ENCODE measurements around the gene COPZ1. TPM values are rescaled to one million over a fixed set of nuclear protein-coding genes. Genes with fewer than 3 reads are reported as not detected.

The COPZ1 gene
- total and polyA plus RNA-seq, 2 experiments from 2014 or later: 164 to 207 TPM

DNA sequence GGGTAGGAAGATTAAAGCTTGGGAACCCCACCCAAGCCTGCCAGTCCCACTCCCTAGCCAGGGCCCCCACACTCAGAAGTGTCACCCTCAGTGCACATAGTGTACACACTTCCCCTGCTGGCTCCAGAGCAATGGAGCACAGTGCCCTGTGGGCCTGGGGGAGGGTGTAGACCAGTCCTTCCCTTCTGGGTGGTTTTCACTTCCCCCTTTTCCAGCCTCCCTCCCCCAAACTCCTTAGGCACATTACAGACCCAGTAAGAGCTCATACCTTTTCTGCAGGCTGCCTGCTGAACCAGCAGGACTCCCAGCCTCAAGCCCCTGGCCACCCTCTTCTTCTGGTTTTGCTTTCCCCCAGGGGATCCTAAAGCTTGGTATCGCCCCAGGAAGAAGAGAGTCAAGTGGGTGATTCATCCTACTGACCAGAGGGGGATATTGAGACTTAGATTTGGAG lies 59.7 kb downstream of the COPZ1 start, which contains the start of gene ZNF385A:
Gene ZNF385A (minus strand): TSS at position 143 of the 451 bp plus-strand sequence. CDS start 219 bp downstream, outside the sequence.
- no peak within 1 kb of the TSS for H3K4me3 ChIP-seq

DNA sequence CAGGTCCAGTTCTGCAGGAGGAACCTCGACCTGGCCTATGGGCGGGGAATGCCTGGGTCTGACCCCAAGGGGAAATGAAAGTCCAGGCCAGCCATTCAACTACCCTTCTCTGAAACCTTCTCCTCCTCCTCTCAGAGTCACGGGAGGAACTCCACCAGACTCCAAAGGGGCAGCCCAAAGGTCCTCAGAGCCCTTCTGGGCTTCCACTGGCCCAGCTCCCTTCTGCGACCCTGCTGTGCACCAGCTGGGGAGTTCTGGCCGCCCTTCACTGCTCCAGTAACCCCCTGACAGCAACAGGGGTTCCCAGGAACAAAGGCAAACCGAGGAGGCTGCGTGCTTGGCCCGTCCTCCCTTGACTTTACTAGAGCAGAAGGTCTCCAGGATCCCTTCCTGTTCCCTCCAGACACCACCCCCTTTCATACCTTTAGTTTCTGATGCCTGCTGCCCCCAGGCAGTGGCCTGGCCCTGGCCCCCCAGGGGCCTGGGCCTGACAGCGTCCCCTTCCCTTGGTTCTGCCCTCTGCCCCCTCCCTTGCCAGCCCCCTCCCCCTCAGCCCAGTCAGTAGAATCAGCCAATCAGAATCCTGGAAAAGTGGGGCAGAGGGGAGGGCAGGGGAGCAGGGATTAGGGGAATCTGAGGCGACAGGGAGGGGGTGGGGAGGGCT lies 60.5 kb downstream of the COPZ1 start:
- Histone ChIP-seq H3K79me2 (no peaks in the 10 kb centered on the region), H3K27ac (no peak overlapping the region)

More for the DNA sequence above, 59.7 kb downstream of the COPZ1 start, which contains the start of gene ZNF385A:
- no peak for DNase-seq (ENCODE audit: low spot score)
- H3K27me3 ChIP-seq: no peaks in the 10 kb centered on the region
- H3K36me3 ChIP-seq (replicated peaks; ENCODE audit: insufficient read depth, low read depth): no peaks in the 10 kb centered on the region
- H3K4me2 ChIP-seq: peak within 1 kb of the TSS; percentile 29
- TF ChIP-seq, protein P1, sequence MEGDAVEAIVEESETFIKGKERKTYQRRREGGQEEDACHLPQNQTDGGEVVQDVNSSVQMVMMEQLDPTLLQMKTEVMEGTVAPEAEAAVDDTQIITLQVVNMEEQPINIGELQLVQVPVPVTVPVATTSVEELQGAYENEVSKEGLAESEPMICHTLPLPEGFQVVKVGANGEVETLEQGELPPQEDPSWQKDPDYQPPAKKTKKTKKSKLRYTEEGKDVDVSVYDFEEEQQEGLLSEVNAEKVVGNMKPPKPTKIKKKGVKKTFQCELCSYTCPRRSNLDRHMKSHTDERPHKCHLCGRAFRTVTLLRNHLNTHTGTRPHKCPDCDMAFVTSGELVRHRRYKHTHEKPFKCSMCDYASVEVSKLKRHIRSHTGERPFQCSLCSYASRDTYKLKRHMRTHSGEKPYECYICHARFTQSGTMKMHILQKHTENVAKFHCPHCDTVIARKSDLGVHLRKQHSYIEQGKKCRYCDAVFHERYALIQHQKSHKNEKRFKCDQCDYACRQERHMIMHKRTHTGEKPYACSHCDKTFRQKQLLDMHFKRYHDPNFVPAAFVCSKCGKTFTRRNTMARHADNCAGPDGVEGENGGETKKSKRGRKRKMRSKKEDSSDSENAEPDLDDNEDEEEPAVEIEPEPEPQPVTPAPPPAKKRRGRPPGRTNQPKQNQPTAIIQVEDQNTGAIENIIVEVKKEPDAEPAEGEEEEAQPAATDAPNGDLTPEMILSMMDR (IDR thresholded peaks at IDR 0.05; ENCODE audit: poor library complexity): no peak
- TF ChIP-seq EZH2 (IDR thresholded peaks at IDR 0.05; ENCODE audit: borderline replicate concordance): no peak
- TF ChIP-seq EZH2phosphoT487 (IDR thresholded peaks at IDR 0.05; ENCODE audit: low read depth, severe bottlenecking, unreplicated experiment): no peak
- H3K4me1 ChIP-seq (ENCODE audit: insufficient read depth): peaks cover 14% of the 10 kb centered on the region
- H3K27ac ChIP-seq: no peak within 1 kb of the TSS
- H3K79me2 ChIP-seq: no peaks in the 10 kb centered on the region
- no peaks in the 10 kb centered on the region for H3K9me2 ChIP-seq (replicated peaks; ENCODE audit: insufficient read depth)
- H3K9me3 ChIP-seq (ENCODE audit: low read depth): no peaks in the 10 kb centered on the region
- no peak within 1 kb of the TSS for H2AFZ ChIP-seq
- 86% methylated on average over 1 of the region's 1 CpG for WGBS (ENCODE audit: low lambda C conversion rate, missing lambda C conversion rate)
- H4K20me1 ChIP-seq (ENCODE audit: insufficient read depth, poor library complexity, severe bottlenecking): no peaks in the 10 kb centered on the region

DNA sequence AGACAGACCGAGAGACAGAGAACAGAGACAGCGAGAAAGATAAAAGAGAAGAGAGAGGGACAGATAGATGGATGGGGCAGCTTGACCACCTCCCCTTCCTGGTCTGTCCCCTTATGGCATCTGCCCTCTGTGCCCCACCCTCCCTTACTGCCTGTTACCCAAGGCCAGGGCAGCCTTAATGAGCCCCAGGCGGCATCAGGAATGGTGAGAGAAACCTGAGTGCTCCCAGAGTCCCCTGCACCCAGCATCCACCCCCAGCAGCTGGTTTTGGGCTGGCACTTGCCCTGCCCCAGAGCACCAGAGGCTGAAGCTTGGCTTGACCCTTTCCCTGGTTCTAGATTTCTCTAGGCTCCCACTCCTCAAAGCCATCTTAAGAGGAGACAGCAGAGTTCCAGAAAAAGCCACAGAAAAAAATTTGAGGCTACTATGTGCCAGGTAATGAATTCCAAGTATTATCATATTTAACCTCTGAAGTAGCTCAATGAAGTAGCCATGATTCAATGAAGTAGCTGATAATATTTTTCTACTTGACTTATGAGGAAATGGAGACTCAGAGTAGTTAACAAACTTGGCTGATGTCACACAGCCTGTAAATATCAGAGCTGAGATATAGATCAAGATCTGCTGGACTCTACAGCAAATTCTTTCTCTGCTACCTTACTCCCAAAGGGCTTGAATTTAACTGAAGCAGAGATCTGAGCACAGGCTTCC lies 61.6 kb downstream of the COPZ1 start:
- H3K79me2 ChIP-seq: no peaks in the 10 kb centered on the region
- H4K20me1 ChIP-seq (ENCODE audit: insufficient read depth, poor library complexity, severe bottlenecking): no peaks in the 10 kb centered on the region
- DNase-seq (ENCODE audit: low spot score): no peak
- H3K4me3 ChIP-seq: no peak overlapping the region
- TF ChIP-seq EZH2 (IDR thresholded peaks at IDR 0.05; ENCODE audit: borderline replicate concordance) (no peak), EZH2phosphoT487 (IDR thresholded peaks at IDR 0.05; ENCODE audit: low read depth, severe bottlenecking, unreplicated experiment) (no peak)
- TF ChIP-seq, protein P1 (IDR thresholded peaks at IDR 0.05; ENCODE audit: poor library complexity): no peak
- no peak overlapping the region for H3K4me2 ChIP-seq
- H3K27ac ChIP-seq: no peak overlapping the region
- no peaks in the 10 kb centered on the region for H3K36me3 ChIP-seq (replicated peaks; ENCODE audit: insufficient read depth, low read depth)
- H3K27me3 ChIP-seq: no peaks in the 10 kb centered on the region
- H3K9me2 ChIP-seq (replicated peaks; ENCODE audit: insufficient read depth): no peaks in the 10 kb centered on the region
- 83% methylated on average over 3 of the region's 3 CpGs for WGBS (ENCODE audit: low lambda C conversion rate, missing lambda C conversion rate)
- H2AFZ ChIP-seq: no peak overlapping the region
- no peaks in the 10 kb centered on the region for H3K9me3 ChIP-seq (ENCODE audit: low read depth)
- H3K4me1 ChIP-seq (ENCODE audit: insufficient read depth): peaks cover 14% of the 10 kb centered on the region

More for the DNA sequence above, 60.5 kb downstream of the COPZ1 start:
- H4K20me1 ChIP-seq (ENCODE audit: insufficient read depth, poor library complexity, severe bottlenecking): no peaks in the 10 kb centered on the region
- H3K27me3 ChIP-seq: no peaks in the 10 kb centered on the region
- H3K4me2 ChIP-seq: peak overlapping the region; percentile 29
- 56% methylated on average over 9 of the region's 10 CpGs for WGBS (ENCODE audit: low lambda C conversion rate, missing lambda C conversion rate)
- H2AFZ ChIP-seq: no peak overlapping the region
- H3K9me3 ChIP-seq (ENCODE audit: low read depth): no peaks in the 10 kb centered on the region
- DNase-seq (ENCODE audit: low spot score): no peak
- H3K36me3 ChIP-seq (replicated peaks; ENCODE audit: insufficient read depth, low read depth): no peaks in the 10 kb centered on the region
- no peak overlapping the region for H3K4me3 ChIP-seq
- peaks cover 14% of the 10 kb centered on the region for H3K4me1 ChIP-seq (ENCODE audit: insufficient read depth)
- H3K9me2 ChIP-seq (replicated peaks; ENCODE audit: insufficient read depth): no peaks in the 10 kb centered on the region
- TF ChIP-seq EZH2 (IDR thresholded peaks at IDR 0.05; ENCODE audit: borderline replicate concordance): no peak
- TF ChIP-seq, protein P1 (IDR thresholded peaks at IDR 0.05; ENCODE audit: poor library complexity): no peak
- no peak for TF ChIP-seq EZH2phosphoT487 (IDR thresholded peaks at IDR 0.05; ENCODE audit: low read depth, severe bottlenecking, unreplicated experiment)
